Measurements from ENCODE around the gene RPRD1A.
"Not testable (repeated sequence)": the region's sequence is repeated elsewhere in the genome, so short reads cannot be mapped to it uniquely, and the experiment has no call there.

Gene RPRD1A, protein sequence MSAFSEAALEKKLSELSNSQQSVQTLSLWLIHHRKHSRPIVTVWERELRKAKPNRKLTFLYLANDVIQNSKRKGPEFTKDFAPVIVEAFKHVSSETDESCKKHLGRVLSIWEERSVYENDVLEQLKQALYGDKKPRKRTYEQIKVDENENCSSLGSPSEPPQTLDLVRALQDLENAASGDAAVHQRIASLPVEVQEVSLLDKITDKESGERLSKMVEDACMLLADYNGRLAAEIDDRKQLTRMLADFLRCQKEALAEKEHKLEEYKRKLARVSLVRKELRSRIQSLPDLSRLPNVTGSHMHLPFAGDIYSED

DNA sequence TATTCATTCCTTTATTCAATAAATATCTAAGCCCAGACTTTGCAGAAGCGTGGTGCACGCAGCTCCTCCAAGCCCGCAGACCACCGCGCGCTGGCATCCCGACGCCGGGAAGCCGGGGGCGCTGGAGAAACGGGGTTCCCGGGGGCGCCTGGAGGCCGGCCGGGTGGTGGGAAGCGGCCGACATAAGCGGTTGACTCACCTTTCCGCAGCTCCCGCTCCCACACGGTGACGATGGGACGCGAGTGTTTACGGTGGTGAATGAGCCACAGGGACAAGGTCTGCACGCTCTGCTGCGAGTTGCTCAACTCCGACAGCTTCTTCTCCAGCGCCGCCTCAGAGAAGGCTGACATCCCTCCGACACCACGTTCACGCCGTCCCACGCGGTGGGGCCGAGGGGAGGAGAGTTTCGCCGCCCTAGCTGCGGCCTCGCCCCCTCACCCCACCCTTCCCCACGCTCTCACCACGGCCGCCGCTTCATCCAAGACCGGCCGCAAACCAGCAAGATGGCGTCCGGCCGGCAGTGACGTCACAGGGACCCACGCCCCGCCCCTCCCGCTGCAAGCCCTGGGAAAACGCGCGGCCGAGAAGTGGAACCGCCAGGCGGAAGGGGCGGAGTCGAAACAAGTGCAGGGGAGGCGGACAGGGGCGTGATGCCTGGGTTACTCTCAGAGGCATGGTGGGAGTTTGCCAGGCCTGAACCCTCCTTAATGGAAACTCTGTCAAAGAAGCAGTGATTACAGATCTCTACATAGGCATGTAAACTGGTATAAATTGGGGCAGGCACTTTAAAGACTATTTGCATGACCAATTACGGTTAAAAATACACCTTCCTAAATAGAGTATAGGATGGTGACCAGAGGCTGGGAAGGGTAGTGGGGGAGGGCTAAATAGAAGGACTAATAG, at the start of gene RPRD1A:
RPRD1A (minus strand) TSS at position 505 of the 903 bp plus-strand sequence; CDS start at position 350, 155 bp downstream.
- peak; percentile 99 for DNase-seq

DNA sequence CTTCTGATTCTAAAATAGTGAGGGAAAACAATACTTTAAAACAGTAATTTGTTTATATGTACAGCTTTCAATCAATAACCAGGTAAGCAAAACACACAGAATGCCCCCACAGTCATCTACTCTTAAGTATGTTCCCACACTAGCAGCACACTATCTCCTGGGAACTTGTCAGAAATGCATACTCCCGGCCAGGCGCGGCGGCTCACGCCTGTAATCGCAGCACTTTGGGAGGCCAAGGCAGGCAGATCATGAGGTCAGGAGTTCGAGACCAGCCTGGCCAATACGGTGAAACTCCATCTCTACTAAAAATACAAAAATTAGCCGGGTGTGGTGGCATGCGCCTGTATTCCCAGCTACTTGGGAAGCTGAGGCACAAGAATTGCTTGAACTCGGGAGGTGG, 49.4 kb upstream of the RPRD1A start:
- not testable (repeated sequence) for DNase-seq

DNA sequence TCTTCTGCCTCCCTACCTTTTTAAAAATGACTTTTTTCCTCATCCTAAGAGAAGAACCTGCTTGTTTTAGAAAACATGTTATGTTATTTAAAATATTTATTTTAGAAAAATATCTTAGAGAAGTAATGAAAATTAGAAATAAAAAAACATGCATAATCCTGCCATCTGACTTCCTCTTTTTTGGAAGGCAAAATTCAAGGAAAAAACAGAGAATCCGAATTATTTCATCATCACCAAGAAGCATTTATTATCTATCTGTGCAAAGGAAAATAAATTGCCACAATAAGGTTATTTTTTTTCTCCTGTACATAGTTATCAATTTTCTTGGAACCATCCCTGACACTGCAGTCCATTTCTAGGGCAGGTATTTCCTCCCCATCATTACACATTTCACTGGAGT, 47.4 kb upstream of the RPRD1A start:
- DNase-seq: no peak

DNA sequence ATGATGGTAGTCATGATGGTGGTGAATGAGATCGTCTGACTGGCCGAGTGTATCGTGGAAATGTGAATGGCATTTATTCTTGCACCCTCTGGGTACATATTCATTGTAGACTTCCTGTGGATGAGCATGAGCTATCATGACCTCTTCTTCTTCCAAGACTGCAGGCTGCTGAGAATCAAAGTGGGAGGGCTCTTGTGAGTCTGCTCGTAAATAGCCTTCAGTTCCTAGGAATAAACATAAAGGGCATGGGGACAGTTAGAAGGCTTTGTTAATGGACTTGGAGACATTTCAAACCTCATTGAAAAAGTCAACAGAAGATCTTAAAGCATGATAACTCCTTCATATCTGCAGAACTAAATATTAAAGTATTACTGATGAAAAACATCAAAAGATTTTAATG, 46.9 kb upstream of the RPRD1A start:
- DNase-seq: no peak

DNA sequence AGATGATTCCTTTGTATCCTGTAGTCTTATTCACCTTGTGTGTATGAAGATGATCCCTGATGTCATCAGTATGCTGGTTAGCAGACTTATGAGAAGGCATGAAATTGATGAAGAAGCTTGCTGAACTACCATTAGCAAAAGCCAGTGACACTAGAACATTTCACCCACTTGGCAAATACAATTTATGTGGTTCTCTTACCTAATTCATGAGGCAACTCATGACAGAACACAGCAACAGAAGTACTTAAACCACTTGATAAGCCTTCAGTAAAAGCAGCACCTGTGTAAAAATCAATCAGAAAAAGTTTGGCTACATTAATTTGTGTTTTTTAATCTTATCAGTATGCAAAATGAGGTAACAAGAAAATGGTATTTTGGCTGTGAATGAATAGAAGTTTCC, 44.9 kb upstream of the RPRD1A start:
- no peak for DNase-seq

DNA sequence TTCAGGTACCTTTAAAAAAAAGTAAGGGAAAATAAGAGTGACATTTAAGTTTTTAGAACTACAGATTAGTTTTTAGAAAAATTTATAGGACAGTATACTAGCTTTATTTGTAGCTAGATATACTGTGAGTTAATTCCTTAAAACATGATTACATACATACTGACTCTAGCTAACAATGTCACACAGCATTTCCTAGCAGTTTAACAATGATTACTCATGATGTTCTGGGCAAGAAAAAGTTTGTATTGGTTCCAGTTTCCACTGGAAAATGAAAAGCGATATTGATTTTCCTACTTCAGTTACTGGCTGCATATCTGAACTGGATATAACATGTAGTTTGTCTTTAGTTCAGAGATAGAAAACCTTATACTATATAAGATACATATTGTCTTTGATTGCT, 42.4 kb upstream of the RPRD1A start:
- no peak for DNase-seq

DNA sequence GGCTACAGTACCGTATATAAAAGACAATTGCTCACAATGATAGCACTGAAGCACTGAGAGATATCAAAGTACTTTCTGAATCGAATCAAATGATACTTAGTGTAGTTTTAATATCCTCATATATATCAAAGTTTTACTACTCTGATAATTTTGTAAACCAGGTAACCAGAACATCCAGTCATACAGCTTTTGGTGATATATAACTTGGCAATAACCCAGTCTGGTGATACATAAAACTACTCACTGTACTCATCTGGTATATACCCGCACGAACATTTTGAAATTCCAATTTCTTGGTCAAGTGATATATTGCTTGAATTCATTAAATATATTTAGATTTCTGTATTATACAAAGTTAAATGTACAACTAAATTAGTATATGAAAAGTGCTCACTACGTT, 41.2 kb upstream of the RPRD1A start:
- DNase-seq: no peak

DNA sequence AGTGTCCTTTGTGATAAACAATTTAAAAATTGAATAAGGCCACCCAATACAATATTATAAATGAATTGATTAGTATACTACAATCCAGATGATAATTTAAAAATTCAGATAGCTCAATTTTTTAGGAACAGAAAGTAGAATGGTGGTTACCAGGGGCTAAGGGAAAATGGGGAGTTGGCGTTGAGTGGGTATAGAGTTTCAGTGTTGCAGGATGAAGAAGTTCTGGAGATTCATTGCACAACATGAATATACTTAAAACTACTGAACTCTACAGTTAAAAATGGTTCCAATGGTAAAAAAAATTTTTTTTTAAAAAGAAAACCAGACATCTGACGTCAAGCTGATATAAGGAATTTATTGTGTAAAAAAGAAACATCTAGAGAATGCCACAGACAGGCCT, 40.8 kb upstream of the RPRD1A start:
- no peak for DNase-seq

DNA sequence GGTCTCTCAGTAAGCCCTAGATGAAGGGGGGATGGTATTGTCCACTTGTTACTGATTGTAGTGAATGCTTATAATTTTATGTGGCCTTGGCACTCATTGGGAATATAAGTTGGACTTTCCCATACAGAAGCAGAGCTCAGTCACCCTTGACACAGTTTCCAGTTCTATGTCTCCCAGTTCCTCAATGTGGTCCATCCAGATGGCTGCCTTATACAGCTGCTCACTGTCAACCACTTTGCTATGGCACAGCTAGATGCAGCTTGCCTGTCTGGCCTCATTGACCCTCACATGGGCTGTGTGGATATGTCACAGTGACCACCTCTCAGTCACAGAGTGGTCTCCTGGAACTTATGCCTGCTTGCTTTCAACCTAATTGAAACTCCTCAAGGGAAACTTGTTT, 40.1 kb upstream of the RPRD1A start:
- no peak for DNase-seq

DNA sequence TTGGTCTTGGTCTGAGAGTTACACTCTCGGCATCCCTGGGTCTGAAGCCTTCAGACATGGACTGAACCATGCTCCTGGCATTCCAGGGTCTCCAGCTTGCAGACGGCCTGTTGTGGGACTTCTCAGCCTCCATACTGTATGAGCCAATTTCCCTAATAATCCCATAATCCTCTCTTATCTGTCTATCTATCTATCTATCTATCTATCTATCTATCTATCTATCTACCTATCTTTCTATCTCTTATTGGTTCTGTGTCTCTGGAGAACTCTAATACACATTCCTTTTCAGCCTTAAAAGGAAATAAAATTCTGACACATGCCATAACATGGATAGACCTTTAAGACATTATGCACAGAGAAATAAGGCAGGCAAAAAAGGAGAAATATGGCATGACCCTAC, 37.4 kb upstream of the RPRD1A start:
- DNase-seq: no peak

DNA sequence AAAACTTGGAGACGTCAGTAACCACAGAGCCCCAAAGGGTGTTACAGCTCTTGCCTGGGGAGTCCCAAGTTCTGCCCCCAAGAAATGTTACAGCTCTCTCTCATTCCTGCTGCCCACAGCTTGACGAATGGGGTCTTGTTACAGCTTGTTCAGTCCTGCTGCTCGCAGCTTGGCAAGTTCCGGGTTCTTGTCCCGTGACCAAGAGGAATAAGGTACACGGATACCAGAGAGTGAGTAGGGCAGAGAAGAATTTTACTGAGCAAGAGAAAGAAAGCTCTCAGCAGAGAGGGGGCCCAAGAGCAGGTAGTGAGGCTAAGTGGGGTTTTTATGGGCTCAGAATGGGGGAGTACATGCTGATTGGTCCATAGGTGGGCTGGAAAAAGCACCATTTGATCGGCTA, 34.6 kb upstream of the RPRD1A start:
- no peak for DNase-seq

DNA sequence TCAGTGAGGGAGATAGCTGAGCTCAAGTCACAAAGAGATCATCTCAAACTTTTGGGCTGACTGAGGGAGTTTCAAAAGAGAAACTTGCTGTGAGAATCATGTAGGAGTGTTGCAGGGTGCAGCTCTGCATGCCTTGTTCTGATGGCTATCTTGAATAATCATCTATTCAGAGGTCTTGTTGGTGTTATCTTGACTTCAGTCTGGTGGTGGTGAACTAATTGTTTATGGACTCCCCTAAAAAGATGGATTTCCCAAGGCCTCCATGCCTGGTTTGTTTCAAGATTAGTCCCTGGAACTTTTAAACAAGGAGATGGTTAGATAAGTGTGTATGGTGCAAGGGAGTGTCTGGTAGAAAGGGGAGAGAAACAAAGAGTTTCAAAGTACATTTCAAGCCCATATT, 32.0 kb upstream of the RPRD1A start:
- no peak for DNase-seq

DNA sequence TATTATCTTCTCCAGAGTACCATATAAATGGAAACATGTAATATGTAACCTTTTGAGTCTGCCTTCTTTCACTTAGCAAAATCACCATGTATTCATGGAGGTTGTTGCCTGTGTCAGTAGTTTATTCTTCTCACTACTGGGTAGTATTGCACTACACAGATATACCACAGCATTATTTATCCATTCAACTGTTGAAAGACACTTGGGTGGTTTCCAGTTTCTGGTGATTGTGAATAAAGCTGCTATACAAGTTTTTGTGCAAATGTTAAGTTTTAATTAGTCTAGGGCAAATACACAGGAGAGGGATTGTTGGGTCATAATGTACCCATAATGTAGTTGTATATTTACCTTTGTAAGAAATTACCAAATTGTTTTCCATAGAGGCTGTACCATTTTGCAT, 29.6 kb upstream of the RPRD1A start:
- DNase-seq: no peak

DNA sequence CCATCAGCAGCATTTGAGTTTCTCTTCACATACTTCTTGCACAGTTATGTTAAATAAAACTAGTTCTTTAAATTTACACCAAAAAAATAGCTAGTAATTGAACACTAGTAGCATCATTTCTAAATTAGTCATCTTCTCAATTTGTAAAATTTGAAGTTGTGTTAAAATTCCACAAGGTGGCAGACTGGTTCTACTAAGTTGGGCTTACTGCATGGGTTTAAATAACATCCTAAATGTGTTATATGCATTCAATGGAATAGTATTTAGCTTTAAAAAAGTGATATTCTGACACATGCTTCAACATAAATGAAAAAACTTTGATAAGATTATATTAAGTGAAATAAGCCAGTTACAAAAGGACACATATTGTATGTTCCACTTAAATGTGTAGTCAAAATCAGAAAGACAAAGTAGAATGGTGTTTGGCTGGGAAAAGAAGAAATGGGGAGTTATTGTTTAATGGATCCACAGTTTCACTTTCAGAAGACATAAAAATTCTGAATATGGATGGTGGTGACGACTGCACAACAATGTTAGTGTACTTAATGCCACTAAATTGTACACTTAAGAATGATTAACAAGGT, 28.7 kb upstream of the RPRD1A start:
- DNase-seq: peak; percentile 69

DNA sequence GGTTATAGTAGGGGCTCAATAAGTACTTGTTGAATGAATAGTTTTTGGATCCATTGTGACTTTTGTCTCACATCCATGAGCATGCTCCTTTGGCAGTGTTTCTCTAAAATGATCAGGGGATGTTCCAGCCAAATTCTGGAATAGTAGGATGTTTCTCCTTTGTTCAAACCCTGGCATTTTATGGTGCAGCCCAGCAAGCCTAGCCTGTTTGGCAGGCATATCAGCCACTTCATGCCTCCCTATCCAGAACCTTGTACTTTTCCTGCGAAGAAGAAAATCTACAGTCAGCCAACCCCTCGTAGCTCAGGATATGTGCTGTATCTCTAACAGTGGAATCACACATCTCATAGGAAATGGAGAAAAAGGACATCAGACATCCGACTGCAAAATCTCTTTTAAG, 27.1 kb upstream of the RPRD1A start:
- DNase-seq: no peak

DNA sequence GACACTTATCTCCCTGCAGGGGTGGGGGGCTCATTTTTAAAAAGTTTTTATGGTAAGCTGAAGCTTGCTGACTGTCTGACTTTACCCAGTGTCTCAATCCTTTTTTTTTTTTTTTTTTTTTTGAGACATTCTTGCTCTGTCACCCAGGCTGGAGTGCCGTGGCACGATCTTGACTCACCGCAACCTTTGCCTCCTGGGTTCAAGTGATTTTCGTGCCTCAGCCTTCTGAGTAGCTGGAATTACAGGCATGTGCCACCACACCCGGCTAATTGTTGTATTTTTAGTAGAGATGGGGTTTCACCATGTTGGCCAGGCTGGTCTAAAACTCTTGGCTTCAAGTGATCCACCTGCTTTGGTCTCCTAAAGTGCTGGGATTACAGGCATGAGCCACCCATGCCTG, 24.8 kb upstream of the RPRD1A start:
- DNase-seq: not testable (repeated sequence)

DNA sequence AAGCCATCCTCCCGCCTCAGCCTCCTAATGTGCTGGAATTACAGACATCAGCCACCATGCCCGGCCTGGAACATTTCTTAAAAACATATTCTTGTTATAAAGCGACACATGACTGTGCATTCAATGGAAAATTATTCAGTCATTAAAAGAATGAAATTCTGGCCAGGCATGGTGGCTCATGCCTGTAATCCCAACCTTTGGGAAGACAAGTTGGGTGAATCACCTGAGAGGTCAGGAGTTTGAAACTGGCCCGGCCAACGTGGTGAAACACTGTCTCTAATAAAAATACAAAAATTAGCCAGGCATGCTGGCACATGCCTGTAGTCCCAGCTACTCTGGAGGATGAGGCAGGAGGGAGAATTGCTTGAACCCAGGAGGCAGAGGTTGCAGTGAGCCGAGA, 21.6 kb upstream of the RPRD1A start:
- DNase-seq: no peak

DNA sequence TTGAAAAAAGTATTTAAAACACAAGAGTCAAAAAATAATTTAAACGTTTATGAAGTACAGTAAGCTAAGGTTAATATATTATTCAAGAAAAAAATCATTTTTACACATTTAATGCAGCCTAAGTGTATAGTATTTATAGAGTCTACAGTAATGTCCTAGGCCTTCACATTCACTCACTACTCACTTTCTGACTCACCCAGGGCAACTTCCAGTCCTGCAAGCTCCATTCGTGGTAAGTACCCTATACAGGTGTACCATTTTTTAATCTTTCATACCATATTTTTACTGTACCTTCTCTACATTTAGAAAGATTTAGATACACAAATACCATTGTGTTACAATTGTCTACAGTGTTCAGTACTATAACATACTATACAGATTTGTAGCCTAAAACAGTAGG, 20.9 kb upstream of the RPRD1A start:
- no peak for DNase-seq

DNA sequence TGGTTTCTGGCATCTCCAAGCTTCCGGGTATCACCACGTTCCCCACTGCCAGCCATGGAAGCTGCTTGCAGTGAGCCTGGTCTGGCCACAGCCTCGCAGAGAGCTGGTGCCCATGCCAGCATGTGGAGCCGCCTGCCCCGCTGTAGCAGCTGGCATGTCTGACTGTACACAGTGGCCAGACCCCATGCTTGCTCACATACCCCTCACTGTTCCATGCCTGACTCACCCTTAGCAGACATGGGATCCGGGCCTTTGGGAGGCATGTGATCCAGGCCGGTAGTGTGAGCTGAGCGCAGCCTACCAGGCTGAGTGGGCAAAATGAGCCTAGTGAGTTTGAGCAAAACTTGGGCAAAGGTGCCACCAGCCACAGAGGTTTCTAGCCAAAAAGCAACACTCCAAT, 18.8 kb upstream of the RPRD1A start:
- no peak for DNase-seq

DNA sequence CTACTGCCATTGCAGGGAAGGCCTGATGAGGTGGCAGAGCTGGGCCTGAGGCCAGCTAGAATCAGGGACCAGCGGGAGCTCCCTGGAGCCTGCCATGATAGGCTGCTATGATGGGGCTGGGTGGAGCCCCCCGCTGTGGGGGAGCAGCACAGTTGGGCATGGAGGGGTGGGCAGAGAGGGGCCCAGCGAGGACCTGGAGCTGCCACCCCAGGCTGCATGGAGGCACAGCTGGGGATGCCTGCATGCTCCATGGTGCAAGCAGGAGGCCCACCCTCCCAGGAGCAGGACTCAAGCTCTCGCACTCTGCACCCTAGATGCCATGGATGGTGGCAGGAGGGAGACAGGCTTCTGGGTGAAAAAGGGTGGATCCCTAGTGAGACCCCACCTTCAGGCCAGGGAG, 17.8 kb upstream of the RPRD1A start:
- no peak for DNase-seq

DNA sequence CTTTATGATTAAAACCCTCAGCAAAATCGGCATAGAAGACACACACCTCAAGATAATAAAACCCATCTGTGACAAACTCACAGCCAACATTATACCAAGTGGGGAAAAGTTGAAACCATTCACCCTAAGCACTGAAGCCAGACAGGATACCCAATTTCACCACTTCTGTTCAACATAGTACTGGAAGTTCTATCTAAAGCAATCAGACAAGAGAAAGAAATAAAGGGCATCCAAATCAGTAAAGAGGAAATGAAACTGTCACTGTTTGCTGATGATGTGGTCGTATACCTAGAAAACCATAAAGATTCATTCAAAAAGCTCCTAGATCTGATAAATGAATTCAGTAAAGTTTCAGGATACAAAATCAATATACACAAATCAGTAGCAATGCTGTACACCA, 16.4 kb upstream of the RPRD1A start:
- no peak for DNase-seq

DNA sequence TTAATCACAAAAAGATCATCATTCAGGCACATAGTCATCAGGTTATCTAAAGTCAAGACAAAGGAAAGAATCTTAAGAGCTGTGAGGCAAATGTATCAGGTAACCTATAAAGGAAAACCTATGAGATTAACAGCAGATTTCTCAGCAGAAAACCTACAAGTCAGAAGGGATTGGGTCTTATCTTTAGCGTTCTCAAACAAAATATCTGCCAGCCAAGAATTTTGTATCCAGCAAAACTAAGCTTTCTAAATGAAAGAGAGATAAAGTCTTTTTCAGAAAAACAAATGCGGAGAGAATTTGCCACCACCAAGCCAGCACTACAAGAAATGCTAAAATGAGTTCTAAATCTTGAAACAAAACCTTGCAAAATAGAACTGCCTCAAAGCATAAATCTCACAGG, 13.8 kb upstream of the RPRD1A start:
- DNase-seq: not testable (repeated sequence)

DNA sequence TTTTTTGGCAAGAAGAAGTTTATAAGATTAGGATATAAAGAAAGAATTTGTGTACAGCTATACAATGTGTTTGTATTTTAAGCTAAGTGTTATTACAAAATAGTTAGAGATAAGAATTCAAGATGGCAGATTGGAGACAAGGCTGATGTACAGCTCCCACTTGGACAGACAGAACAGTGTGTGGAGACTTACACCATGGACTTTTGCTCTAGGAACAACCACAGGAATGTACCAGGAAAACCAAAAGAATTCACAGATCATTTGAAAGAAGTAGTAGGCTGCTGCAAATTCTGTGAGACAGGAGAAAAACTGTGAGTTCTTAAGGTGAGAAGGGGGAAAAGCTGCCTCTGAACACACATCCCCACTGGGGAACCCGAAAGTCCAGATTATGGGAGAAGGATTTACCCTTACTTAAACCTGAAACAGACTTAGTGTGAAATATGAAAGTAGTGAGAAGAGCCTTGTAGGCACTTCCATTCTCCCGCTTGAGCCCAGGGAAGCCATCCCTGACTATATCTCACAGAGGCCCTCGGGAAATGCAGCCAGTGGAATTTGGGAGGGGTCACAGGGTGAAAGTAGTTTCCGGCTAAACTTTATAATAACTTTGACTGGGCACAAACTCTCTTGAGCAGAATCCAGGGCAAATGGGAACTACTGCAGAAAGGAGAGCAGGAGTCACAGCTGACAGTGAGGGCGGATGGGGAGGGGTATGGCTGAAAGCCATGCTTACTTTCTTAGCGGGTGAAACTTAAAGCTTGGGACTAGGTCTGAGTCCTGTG, 11.6 kb upstream of the RPRD1A start:
- DNase-seq: no peak
